ENCODE data around the gene ZFP36L1.
A peak's percentile ranks its signal among the peaks of the same experiment; 100 is the strongest.

The ZFP36L1 gene

DNA sequence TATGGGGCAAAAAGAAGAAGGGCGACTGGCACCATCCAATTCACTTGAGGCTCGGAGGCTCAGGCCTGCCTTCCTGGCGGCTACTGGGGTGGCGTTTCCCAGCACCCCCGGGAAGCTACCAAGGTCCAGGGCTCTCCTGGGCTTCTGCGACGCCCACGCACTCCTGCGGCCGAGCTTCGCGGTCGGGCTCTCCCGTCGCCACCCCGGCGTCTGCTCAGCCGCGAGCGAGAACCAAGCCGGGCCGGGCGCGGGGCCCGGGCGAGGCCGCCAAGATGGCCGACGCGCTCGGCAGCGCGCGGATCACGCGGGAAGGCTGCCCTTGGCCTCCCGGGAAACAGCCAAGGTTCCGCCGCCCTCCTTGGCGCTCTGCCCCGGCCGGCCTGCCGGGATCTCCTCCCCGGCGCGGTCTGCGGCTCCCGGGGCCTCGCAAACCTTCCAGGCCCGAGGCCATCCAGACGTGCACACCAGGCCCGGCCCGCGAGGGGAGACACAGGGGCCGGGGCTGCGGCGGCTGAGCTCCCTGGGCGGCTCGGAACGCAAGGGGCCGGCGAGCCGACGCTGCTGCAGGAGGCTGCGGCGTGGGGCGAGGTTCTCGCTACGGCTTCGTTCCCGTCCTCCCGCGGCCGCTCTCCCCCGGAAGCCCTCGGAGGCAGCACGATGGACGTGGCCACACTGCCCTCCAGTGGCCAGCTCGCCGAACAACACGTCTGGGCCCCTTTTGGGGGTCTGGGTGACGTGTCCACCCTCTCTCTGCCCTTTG lies 23.5 kb upstream of the ZFP36L1 start:
- peak; percentile 80 for DNase-seq (ENCODE audit: low read depth)

DNA sequence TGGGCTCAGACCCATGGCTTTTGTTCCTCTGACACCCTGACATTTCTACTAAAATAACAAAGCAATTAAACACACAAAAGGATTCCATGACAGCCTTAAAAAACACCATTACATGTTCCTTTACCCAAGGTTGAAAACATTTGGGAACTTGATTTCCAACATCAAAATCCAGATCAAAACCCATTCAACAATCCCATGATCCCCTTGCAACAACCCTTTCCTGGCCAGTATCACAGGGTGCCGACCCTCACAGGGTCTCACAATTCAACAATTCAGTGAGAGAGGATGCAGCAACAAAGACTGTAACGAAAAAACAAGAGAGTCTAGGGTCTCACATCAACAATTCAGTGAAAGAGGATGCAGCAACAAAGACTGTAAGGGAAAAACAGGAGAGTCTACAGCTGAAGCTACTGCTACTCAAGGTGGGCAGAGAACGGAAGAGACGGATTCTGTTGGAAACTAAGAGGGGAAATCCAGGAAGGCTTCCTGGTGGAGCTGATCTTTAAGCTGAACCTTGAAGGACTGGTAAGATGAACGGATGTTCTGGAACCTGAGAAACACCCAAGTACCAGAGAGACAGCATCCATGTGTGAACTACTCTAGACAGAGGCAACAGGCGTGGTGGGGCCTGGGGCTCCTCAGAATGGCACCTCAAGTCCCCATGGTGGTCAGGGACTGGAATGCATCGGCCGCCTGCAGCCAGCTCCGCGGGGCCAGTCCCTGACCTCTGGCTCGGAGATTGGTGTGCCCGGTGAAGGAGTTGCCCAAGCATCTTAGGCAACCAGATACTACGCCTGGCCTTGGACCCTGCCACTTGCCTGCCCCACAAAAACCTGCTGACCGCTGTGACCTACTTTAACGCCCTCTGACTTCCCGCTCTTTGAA lies 22.7 kb upstream of the ZFP36L1 start:
- DNase-seq (ENCODE audit: low read depth) = no peak

DNA sequence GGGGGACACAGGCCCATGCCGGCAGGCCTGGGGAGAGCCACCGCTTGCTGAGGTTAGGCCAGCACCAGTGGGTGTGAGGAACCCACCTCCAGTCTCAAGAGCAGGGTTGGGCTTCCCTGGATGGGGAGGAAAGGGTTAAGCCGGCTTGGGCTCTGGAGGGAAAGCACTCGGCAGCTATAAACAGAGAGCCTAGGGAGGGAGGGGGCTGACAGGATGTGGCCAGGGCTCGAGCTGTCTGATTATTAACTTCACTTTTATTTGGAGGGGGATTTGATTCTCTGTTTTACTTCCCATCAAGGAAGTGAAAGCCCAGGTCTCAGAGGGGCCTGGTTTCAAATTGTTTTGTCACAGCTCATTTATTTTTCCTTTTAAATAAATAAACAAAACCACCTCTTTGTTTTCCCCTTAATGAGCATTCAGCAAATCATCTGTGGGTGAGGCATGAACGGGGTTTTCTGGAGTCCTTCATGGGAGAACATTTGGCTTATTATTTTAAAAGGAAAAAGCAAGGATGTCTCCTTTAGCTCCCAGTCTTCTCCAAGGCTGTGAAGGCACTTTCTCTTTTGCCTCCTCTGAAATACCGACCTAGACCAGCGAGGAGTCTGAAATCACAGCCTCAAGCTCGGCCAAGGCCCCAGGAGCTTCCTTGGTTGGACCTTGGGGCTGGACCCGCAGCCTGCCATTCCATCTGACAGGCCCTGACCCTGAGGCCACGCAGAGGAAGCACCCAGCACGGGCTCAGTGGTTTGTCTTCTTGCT lies 21.9 kb upstream of the ZFP36L1 start:
- DNase-seq (ENCODE audit: low read depth) = no peak

DNA sequence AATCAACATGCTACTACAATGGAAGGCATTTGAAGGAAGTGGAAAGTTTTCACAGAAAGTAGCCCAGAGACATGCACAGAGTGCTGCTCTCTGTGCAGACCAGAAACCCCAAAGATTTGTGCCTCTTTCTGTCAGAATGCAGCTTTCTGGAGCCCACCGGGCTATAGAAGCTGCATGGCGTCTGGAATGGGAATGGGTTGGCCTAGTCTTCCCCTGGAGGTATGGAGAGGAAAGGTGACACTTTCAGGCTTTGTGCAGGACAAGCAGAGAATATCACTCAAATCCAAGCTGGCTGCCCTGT lies 21.3 kb upstream of the ZFP36L1 start:
- DNase-seq (ENCODE audit: low read depth) = no peak

DNA sequence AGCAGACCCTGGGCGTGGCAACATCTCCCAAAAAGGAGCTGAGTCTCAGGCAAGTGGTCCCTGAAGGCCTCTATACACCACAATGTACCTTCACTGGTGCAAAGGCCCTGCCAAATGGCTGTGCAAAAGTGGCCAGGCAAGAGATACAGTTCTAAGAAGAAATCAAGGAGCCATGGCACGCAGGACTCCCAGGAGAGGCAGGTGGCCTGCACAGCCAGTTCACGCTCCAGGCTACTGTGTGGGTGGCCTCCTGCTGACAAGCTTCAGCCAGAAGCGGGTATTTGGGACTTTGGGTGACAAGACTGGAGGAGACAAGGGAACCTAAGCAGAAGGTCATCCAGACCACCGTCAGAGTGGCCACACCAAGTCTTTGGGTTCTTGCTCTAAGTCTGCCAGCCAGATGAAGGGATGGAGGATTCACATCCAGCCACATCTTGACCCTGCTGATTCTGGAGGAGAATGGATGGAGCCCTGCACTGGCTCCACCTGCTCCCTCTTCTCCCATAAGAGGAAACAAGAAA lies 20.5 kb upstream of the ZFP36L1 start:
- no peak for DNase-seq (ENCODE audit: low read depth)

DNA sequence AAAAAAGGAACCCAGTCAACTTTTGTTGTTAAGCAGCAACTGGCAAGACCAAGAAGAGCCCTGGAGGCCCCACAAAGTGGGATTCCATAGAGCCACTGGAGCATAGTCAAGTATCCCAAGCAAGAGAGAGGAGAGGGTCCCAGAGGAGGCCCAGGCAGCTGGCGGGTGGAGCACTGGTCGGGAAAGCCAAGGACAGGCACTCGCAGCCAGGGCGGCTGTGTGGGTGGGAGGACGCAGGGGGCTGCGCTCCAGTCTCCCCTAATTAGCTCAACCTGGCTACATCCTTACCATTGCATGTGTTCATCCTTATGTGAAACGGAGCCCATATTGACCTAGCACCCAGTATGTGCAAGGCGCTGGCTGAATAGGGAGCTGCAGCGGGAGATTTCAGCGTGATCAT lies 18.3 kb upstream of the ZFP36L1 start:
- DNase-seq (ENCODE audit: low read depth) = no peak

DNA sequence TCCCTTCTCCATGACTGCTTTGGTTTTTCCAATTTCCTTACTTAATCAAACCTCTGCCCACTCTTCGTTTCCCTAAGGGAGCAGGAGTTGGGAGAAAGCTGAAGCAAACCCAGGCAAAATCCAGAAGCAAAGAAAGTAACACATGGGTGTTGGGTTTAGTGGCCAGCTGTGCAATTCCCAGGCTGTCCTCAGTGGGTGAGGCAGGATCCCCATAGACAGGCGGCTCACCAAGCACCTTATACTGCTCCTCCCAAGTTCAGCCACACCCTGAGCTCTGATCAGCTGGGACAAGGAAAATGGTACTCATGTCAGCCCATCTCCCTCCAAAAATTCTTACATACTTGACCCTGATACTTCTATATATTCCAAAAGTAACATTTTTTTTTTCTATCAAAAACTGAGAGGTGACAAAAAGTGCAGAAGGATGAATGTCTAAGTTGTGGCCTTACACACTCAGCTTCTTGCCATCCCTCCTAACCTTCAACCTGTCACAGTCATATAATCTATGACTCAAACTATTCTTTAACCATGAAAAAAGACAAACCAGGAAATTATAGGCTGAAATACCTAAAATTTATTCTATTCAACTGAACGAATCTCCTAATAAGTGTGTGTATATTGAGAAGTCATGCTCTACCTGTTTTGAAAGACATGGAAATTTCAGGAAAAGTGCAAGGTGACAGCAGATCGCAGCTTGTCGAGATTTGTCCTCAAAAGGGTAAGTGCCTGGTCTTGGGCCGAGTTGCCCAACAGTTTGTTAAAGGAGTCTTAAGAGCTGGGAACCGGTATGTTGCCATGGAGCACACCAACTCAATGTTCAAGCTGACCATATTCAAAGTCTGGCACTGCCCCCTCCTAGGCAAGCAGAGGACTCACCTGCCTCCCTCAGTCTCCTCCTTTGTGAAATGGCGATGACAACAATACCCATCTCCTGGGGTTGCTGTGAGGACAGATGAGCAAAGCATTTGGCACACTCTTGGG lies 17.6 kb upstream of the ZFP36L1 start:
- DNase-seq (ENCODE audit: low read depth) = no peak

DNA sequence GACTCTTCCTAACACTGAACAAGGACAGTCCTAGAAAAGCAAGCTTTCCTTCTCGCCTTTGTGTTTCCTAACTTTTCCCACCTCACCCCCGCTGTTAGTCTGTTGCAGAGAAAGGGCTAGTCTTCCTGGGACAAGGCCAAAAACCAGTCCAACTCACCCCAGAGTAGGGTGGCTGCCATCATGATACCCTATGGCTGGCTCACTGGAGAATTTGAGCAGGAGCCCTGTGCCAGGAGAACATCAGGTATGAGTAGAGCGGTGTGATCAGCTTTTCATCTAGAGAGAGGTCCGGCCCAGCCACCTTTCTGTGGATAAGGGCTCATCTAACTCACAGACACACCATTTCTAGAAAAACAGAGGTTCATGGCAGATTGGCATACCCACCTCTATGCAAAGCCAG lies 16.7 kb upstream of the ZFP36L1 start:
- no peak for DNase-seq (ENCODE audit: low read depth)

DNA sequence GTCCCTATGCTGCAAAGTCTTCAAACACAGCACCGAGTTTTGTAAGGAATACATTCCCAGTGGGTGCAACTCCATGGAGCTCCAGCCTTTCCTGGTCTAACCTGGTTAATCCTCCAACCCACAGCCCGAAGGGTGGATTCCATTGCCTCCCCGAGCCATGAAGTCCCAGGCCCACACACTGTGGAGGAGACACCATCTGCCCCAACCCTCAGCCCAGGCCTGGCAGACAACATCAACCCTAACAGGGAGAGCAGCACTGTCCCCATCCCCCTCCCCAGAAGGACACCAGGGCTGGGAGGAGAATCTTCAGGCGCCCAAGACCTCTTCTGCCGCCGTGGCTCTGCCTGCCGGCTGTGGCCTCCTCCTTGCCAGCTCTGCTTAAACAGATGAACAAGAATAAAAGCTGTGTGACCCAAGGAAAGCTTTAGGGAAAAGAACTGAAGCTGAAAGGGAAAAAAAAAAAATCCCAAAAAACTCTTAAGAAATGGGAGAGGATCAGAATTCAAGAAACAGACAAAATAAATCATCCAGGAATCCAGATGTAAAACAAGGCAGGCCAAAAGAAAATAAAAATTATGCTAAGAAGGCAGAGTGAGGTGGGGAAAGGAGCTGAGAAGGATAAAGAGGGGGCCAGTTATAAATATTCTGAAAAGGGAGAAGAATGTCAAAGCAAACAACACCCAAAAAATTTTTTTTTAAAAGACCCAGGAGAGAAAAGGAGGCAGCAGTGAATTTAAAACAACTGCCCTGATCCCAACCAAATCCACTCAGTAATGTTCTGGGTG lies 16.0 kb upstream of the ZFP36L1 start:
- no peak for DNase-seq (ENCODE audit: low read depth)

DNA sequence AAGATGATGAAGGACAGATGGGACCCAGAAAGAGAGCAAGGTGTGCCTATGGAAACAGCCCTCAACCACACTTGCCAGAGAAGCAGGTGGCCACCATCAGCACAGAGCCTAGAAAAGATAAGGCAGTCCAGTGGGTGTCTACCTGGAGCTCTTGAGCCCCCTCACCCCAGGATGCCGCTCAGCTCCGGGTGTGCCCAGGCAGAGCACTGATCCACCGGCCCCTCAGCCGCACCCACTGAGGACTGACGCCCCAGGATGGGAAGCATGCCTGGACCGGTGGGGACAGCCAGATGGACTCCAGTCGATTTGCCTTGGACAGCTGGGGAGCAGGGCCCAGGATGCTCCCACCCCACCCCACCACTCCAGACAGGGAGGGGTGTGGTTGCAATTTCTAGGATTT lies 15.1 kb upstream of the ZFP36L1 start:
- DNase-seq (ENCODE audit: low read depth) = no peak

DNA sequence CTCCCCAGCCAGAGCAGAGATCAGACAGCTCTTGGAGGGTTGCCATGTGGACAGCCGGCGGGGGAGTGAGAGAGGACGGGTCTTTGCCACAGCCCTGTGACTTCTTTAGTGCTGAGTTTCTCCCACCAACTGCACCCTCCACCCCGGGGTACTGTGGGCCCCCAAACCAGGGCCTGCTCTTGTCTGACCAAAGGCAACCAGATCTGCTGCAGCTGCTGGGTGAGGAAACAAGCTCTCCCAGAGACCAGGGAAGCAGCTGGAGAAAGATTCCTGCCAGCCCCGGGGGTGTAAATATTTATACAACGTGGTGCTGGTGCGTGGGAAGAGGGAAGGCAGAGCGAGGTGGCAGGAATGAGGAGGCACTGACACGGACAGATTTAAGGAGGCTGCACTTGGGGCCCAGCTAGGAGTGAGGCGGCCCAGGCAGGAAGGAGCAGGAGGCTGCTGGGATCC lies 14.3 kb upstream of the ZFP36L1 start:
- no peak for DNase-seq (ENCODE audit: low read depth)

DNA sequence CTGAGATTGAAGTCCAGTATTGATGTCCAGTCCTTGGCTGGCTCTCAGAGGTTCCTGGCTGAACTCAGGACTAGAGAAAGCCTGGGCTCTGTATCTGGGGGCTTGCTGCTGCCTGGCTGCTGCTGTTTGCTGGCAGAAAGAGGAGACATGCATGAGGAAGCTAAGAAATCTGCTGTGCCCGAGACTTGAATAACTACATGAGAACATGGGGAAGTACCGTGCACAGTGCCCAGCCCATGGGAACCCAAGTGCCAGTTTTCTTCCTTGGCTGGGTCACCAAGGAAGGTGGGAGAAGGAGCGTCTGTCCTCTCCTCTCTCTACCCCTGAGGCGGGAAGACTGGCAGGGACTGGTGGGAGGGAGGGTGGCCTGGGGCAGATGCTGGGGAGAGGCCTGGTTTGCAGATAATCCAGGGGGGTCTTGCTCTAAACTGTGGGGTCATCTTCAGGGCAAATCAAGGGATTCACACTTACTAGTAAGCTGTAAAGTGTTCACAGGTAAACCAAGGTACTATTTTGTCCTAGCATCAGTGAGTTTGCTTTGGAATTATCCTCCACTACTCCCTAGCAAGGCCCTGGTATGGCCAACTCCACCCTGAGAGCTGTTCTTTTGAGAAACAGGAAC lies 13.8 kb upstream of the ZFP36L1 start:
- DNase-seq (ENCODE audit: low read depth) = no peak

DNA sequence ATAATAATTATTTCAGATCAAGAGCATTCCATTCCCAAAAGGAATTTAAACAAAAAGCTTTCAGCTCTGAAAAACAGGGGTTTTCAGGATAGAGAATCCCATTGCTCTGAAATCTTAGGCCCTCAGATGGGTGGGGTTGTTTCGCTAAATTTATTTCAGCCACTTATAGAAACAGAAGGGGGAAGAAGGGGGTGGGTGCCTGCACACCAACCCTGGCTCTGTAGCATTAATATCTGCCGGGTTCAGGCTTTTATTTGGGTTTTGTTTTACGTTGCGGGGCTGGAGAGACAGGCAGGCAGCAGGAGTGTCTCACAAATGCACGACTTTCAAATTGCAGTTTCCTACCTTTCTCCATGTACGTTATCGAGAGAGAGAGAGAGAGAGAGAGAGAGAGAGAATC lies 12.5 kb upstream of the ZFP36L1 start:
- no peak for DNase-seq (ENCODE audit: low read depth)

DNA sequence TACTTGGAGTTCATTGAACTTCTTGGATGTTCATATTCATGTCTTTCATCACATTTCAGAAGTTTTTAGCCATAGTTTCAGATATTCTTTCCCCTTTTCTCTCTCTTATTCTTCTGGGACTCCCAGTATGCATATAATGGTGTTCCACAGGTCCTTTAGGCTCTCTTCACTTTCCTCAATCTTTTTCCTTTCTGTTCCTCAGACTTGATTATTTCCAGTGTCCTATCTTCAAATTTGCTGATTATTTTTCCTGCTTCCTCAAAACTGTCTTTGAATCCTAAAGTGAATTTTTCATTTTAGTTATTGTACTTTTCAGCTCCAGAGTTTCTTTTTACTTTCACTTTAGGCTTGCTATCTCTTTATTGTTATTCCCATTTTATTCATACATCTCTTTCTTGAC lies 8.8 kb upstream of the ZFP36L1 start:
- DNase-seq (ENCODE audit: low read depth) = no peak

DNA sequence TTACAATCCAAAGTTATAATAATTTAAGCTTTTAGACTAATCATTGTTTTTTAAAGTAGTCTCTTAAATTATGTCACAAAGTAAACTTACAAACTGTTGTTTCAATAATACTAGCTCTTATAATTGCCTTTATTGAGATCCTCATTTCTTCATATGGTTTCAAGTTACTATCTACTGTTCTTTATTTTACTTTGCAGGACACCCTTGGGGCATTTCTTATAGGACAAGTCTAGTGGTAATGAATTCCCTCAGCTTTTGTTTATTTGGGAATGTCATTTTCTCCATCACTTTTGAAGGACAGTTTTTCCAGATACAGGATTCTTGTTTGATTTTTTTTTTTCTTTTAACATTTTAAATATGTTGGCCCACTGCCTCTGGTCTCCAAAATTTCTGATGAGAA lies 8.1 kb upstream of the ZFP36L1 start:
- DNase-seq (ENCODE audit: low read depth) = no peak

DNA sequence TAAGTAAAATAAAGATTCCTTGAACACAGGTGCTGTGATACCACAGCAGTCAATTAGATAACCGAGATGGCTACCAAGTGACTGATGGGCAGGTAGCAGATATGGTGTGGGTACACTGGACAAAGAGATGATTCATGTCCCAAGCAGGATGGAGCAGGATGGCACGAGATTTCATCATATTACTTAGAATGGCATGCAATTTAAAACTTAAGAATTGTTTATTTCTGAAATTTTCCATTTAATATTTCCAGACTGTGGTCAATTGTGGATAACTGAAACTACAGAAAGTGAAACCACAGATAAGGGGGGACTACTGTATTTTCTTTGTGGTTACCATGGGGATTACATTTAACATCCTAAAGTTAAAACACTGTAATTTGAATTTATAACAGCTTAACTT lies 7.5 kb upstream of the ZFP36L1 start:
- no peak for DNase-seq (ENCODE audit: low read depth)

DNA sequence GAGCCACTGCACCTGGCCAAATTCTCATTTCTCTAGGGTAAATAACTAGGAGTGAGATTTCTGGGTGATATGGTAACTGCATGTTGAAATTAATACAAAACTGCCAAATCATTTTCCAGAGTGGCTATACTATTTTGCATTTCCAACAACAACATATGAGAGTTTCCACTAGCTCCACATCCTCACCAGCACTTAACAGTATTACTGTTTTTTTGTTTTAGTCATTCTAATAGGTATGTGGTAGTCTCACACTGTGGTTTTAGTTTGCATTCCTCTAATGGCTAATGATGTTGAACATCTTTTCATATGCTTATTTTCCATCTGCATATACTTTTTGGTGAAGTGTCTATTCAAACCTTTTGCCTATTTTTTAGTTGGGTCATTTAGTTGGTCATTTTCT lies 5.8 kb upstream of the ZFP36L1 start:
- DNase-seq (ENCODE audit: low read depth) = no peak

DNA sequence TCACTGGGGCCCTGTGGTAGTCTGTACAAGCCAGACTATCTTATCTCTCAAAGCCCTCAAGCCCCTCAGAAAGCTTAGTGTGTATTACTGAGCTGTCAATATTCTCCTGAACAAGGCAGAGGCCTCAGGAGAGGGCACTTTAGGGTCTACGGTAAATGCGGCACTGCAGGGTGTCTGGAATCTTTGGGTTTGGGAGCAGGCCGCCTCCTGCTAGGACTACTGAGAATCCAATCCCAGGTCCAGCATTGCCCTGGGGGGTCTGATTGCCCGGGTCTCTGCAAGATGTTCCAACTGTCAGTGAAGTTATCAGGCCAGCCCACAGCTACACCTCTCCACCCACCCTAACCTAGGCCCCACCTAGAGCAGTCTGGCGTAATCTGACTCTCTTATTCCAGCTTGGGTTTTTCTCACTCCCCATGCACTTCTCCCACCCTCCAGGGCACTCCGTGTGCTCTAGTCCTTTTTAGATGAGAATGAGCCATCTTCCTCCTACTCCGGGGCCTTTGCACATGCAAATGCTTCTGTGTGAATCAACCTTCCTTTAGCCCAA lies 4.3 kb upstream of the ZFP36L1 start:
- no peak for DNase-seq (ENCODE audit: low read depth)

DNA sequence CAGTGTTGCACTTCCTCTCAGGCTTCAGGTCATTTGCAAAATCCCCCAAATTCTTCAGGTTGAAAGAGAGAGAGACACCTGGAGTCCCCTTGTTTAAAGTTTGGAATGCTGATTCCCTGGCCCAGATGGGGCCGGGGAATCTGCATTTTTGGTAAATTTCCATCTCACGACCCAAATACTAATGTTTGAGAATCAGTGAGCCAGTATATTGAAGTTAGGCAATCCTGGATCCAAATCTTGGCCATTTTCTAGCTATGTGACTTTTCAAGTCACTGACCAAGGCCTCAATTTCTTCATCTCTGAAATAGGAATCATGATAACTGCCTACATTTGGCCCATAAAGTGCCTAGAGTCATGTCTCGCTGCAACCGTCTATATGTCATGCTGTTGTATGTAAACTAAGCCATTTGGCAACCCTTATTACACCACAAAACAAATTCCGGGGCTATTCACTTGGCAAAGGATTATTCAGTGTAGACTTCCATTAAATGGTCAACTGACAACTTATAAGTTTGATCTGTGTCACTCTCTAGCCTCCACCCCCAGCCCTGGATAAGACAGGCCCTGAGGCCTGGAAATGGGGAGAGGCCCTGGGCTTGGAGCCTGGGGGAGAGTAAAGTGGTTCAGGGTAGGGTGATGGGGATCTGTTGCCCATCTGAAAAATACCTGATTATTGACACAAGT lies 3.7 kb upstream of the ZFP36L1 start:
- DNase-seq (ENCODE audit: low read depth) = no peak
